HepG2 (cell line): ENCODE data around the gene GABBR2. TPM values are rescaled to one million over a fixed set of nuclear protein-coding genes. Genes with fewer than 3 reads are reported as not detected.

ENCODE experiments used
- ATAC-seq: fragments of 200-7000 bp; cut with Tn5 transposase; 3 replicates; pipeline ENCODE4 v1.9.1; 2020; ENCODE audit warnings: mild to moderate bottlenecking, moderate library complexity
- BruUV-seq: library from RNA; stranded (reverse); fragments of 400-500 nt; replicated peaks from 2 replicates; lab custom pipeline; 2021; lab: Mats Ljungman, UMichigan
- CTCF ChIA-PET: fragments of 300-600 bp; formaldehyde crosslinking; extraction: SDS; loops from one replicate; lab custom pipeline; 2021; ENCODE audit warnings: low total read pairs, inconsistent platforms, low intra/inter-chr PET ratio; lab: Yijun Ruan, JAX
- POLR2A ChIA-PET: fragments of 350-600 bp; sonication (Branson Sonifier 250); formaldehyde crosslinking; loops from one replicate; lab custom pipeline; 2020; ENCODE audit warnings: antibody characterized with exemption, inconsistent platforms; lab: Yijun Ruan, JAX
- DNase-seq: peaks from one replicate; pipeline ENCODE4 v3.0.0-alpha.2; 2015; ENCODE audit warnings: low spot score
- FAIRE-seq: peaks from 3 replicates; lab custom pipeline; 2011; peaks lifted over from hg19 to GRCh38; lab: Jason Lieb, UNC
- H2AFZ ChIP-seq: one replicate; pipeline ENCODE4 v1.6.1; 2011; ENCODE audit warnings: low read length, inconsistent platforms
- H3K27ac ChIP-seq: fragments of 300-600 bp; 3 replicates; pipeline ENCODE4 v1.8.0; 2011; ENCODE audit warnings: mixed run types, mild to moderate bottlenecking, mixed read lengths, low read length, inconsistent platforms; ENCODE audit not compliant: insufficient read depth; ENCODE audit errors: extremely low read length
- H3K27me3 ChIP-seq, 2 experiments: fragments of 200-600 bp in 1 of 2; 2 replicates in 1 of 2; 3 replicates in 1 of 2; pipeline versions ENCODE4 v1.6.0 to v1.8.0; 2011; ENCODE audit warnings: low read length in 2 of 2, mild to moderate bottlenecking in 2 of 2, moderate library complexity in 2 of 2, inconsistent platforms in 1 of 2; ENCODE audit not compliant: insufficient read depth in 2 of 2, control insufficient read depth in 1 of 2
- H3K36me3 ChIP-seq, 2 experiments: fragments of 200-600 bp in 1 of 2; replicated peaks in 1 of 2; 2 replicates in 1 of 2; 3 replicates in 1 of 2; pipeline versions ENCODE4 v1.5.1 to v1.8.0; 2011; ENCODE audit warnings: low read length in 2 of 2, inconsistent platforms in 1 of 2; ENCODE audit not compliant: insufficient read depth in 2 of 2, control insufficient read depth in 1 of 2
- H3K4me1 ChIP-seq: 2 replicates; pipeline ENCODE4 v1.5.1; 2012; ENCODE audit warnings: low read length, inconsistent platforms; ENCODE audit not compliant: insufficient read depth
- H3K4me2 ChIP-seq: 2 replicates; pipeline ENCODE4 v1.6.0; 2011; ENCODE audit warnings: low read depth, low read length, inconsistent platforms
- H3K4me3 ChIP-seq, 3 experiments: fragments of 200-600 bp in 1 of 3; sonication (generic), shearing (Covaris generic) in 1 of 3; replicated peaks in 1 of 3; 2 replicates each; pipeline ENCODE4 v1.5.1; 2011 to 2016; ENCODE audit warnings: low read length in 3 of 3, inconsistent platforms in 2 of 3, low read depth in 2 of 3, mild to moderate bottlenecking in 2 of 3, control low read depth in 1 of 3, mixed read lengths in 1 of 3; ENCODE audit not compliant: insufficient read depth in 1 of 3
- H3K79me2 ChIP-seq: one replicate; pipeline ENCODE4 v1.6.1; 2011; ENCODE audit warnings: low read length, inconsistent platforms; ENCODE audit not compliant: insufficient read depth
- H3K9ac ChIP-seq: 2 replicates; pipeline ENCODE4 v1.6.0; 2011; ENCODE audit warnings: mild to moderate bottlenecking, low read depth, low read length, inconsistent platforms; ENCODE audit not compliant: insufficient read depth
- H3K9me3 ChIP-seq: 2 replicates; pipeline ENCODE4 v1.5.1; 2012; ENCODE audit warnings: mild to moderate bottlenecking, low read length
- H4K20me1 ChIP-seq: 2 replicates; pipeline ENCODE4 v1.6.0; 2011; ENCODE audit warnings: inconsistent platforms, mild to moderate bottlenecking, low read length, moderate library complexity; ENCODE audit not compliant: insufficient read depth
- CBX2 ChIP-seq, 2 experiments: fragments of 200-600 bp in 1 of 2; sonication (generic); formaldehyde crosslinking in 1 of 2; IDR thresholded peaks; 2 replicates each; pipeline versions ENCODE4 v1.7.0 to v1.8.1; 2018 to 2022; ENCODE audit warnings: low read depth in 2 of 2, low read length in 1 of 2, mild to moderate bottlenecking in 1 of 2, missing genetic modification reagents in 1 of 2
- ETS1 ChIP-seq: sonication (generic); formaldehyde crosslinking; IDR thresholded peaks from 2 replicates; pipeline ENCODE4 v1.4.0; 2020; ENCODE audit warnings: missing genetic modification reagents
- GMEB1 ChIP-seq: sonication (generic); formaldehyde crosslinking; IDR thresholded peaks from 2 replicates; pipeline ENCODE4 v1.5.1; 2020; ENCODE audit warnings: missing genetic modification reagents, mild to moderate bottlenecking, borderline replicate concordance
- HINFP ChIP-seq: sonication (generic); formaldehyde crosslinking; IDR thresholded peaks from 2 replicates; pipeline ENCODE4 v1.4.0; 2020; ENCODE audit warnings: low read depth, mild to moderate bottlenecking, missing genetic modification reagents
- HNF4G ChIP-seq, 2 experiments: sonication (generic) in 1 of 2; formaldehyde crosslinking in 1 of 2; IDR thresholded peaks; 2 replicates each; pipeline versions ENCODE4 v1.4.0 to v1.6.1; 2011 to 2020; ENCODE audit warnings: borderline replicate concordance in 2 of 2, low read depth in 2 of 2, mild to moderate bottlenecking in 2 of 2, low read length in 1 of 2, missing genetic modification reagents in 1 of 2, moderate library complexity in 1 of 2
- HOXA3 ChIP-seq: sonication (generic); formaldehyde crosslinking; IDR thresholded peaks from 2 replicates; pipeline ENCODE4 v1.5.0; 2020; ENCODE audit warnings: missing genetic modification reagents
- PITX1 ChIP-seq: sonication (generic); formaldehyde crosslinking; IDR thresholded peaks from 2 replicates; pipeline ENCODE4 v1.5.1; 2020; ENCODE audit warnings: mild to moderate bottlenecking, missing genetic modification reagents
- ZNF761 ChIP-seq: sonication (generic); formaldehyde crosslinking; conservative IDR thresholded peaks from 2 replicates; pipeline ENCODE4 v1.4.0; 2020; ENCODE audit warnings: mild to moderate bottlenecking, missing genetic modification reagents
- WGBS: methylation state at CpG from one replicate; pipeline ENCODE4 v1.1.6; 2017; ENCODE audit warnings: low lambda C conversion rate; 5-methylcytosine and 5-hydroxymethylcytosine counted together
- in situ Hi-C: cut with HindIII; loops from 2 replicates; pipeline ENCODE4 v1.10.0; 2017; ENCODE audit warnings: low pct_unique_long_range_greater_than_20kb; ENCODE audit not compliant: extremely low pct_ligation_motif_present
- intact Hi-C: fragments of 100-400 bp; cut with micrococcal nuclease; formaldehyde crosslinking; loops from one replicate; pipeline ENCODE4 v1.10.0; 2022; ENCODE audit not compliant: unreplicated experiment
- polyA plus RNA-seq, 8 experiments: library from polyadenylated mRNA; depleted of rRNA in 3 of 8; stranded (reverse) in 7 of 8; unstranded in 1 of 8; fragments of >200 nt; fragmentation: Illumina TruSeq in 4 of 8; extraction: Trizol in 4 of 8; gene quantifications; 2 replicates each; pipeline versions ENCODE4 v1.2.1 to v1.2.3, GENCODE V29; 2011 to 2016; ENCODE audit warnings: low read depth in 4 of 8, missing spikeins in 1 of 8, mixed read lengths in 1 of 8; ENCODE audit not compliant: insufficient read depth in 1 of 8
- total RNA-seq, 5 experiments: library from RNA; depleted of rRNA; stranded (reverse); fragments of >200 nt; fragmentation: Illumina TruSeq; extraction: Trizol; gene quantifications; 2 replicates each; pipeline ENCODE4 v1.2.3, GENCODE V29; 2016; ENCODE audit warnings: low read depth in 1 of 5

GABBR2 gene
- total and polyA plus RNA-seq, 2 of the 13 experiments (the other 11 are each of a cell fraction or from before 2014, with no cell fraction given), result 0.02 TPM; not detected in 1

GRCh38 chr9:98362624-98363252 lies 346.0 kb downstream of the GABBR2 start (continued):
- no peak for TF ChIP-seq HNF4G (IDR thresholded peaks at IDR 0.05; ENCODE audit: borderline replicate concordance, low read depth, low read length)
- no peak for TF ChIP-seq HNF4G (CRISPR knock-in tag; IDR thresholded peaks at IDR 0.05; ENCODE audit: borderline replicate concordance, low read depth)
- TF ChIP-seq ZNF761 (CRISPR knock-in tag), result no peak
- TF ChIP-seq GMEB1 (CRISPR knock-in tag), result no peak
- TF ChIP-seq ETS1 (CRISPR knock-in tag), result no peak
- TF ChIP-seq, all 625 proteins: peak for 0

- DNase-seq, result no peak
- Histone ChIP-seq H2AFZ (no peak overlapping the region), H3K4me2 (no peak overlapping the region)
- in situ Hi-C loops, result no loop called here
- TF ChIP-seq HOXA3 (CRISPR knock-in tag) (no peak), CBX2 (IDR thresholded peaks at IDR 0.05; ENCODE audit: low read depth, low read length) (no peak), CBX2 (CRISPR knock-in tag; IDR thresholded peaks at IDR 0.05; ENCODE audit: low read depth) (no peak), PITX1 (CRISPR knock-in tag) (no peak), HINFP (CRISPR knock-in tag) (no peak)
- TF ChIP-seq, all 625 proteins: peak for 0
- Histone ChIP-seq H3K79me2 (no peaks in the 10 kb centered on the region), H3K9me3 (peaks cover 21% of the 10 kb centered on the region), H3K36me3 (no peaks in the 10 kb centered on the region), H3K9ac (no peak overlapping the region), H3K27ac (no peak overlapping the region), H3K4me1 (no peaks in the 10 kb centered on the region), H4K20me1 (no peaks in the 10 kb centered on the region), H3K4me3 (no peak overlapping the region), H3K27me3 (peaks cover 0 to 12% of the 10 kb centered on the region in 2 experiments; a peak in 1 of 5 replicates)
- ChIA-PET CTCF (no interaction called here), POLR2A (no interaction called here)
- BruUV-seq, result no TSS peak
- intact Hi-C loops, result no loop called here
- FAIRE-seq (no peak), ATAC-seq (no peak)
- 0% methylated on average over 3 of the region's 3 CpGs for WGBS
Observed at GRCh38 chr9:98361645-98362044, 347.1 kb downstream of the GABBR2 start.
